Caco-2 (cell line): ENCODE data around the gene LMTK2. TPM values are rescaled to one million over a fixed set of nuclear protein-coding genes. Genes with fewer than 3 reads are reported as not detected.

Experiments
- BruUV-seq: library from RNA; stranded (reverse); fragments of 400-500 nt; replicated peaks from 2 replicates; lab custom pipeline; 2021; lab: Mats Ljungman, UMichigan
- CTCF ChIA-PET: fragments of 300-600 bp; sonication (Branson Sonifier 250); formaldehyde crosslinking; loops from one replicate; lab custom pipeline; 2022; ENCODE audit warnings: antibody characterized with exemption; lab: Charles Lee
- POLR2A ChIA-PET: fragments of 300-600 bp; sonication (Branson Sonifier 250); formaldehyde crosslinking; loops from one replicate; lab custom pipeline; 2022; ENCODE audit warnings: antibody characterized with exemption; lab: Charles Lee
- DNase-seq, 2 experiments: peaks; one replicate each; pipeline versions ENCODE4 v3.0.0 to v3.0.0-alpha.2; 2020 to 2022
- H3K27me3 ChIP-seq: replicated peaks from 2 replicates; pipeline ENCODE4 v1.6.0; 2011; ENCODE audit warnings: low read length; ENCODE audit not compliant: control insufficient read depth, insufficient read depth
- H3K36me3 ChIP-seq: 2 replicates; pipeline ENCODE4 v1.5.1; 2011; ENCODE audit warnings: low read length; ENCODE audit not compliant: control insufficient read depth, insufficient read depth
- H3K4me1 ChIP-seq: fragments of 250-450 bp; sonication (Bioruptor Pico); 2 replicates; pipeline ENCODE4 v1.5.1; 2020; ENCODE audit warnings: mild to moderate bottlenecking
- H3K4me3 ChIP-seq: 2 replicates; pipeline ENCODE4 v1.5.1; 2011; ENCODE audit warnings: low read depth, mild to moderate bottlenecking, control low read depth, low read length
- H3K9me3 ChIP-seq: fragments of 250-450 bp; sonication (Bioruptor Pico); 2 replicates; pipeline ENCODE4 v1.5.1; 2020; ENCODE audit warnings: mild to moderate bottlenecking, moderate library complexity
- H3K27ac Mint-ChIP-seq: one replicate; pipeline ENCODE4 v1.8.0; 2022; ENCODE audit warnings: mixed read lengths; ENCODE audit not compliant: unreplicated experiment
- H3K27me3 Mint-ChIP-seq: one replicate; pipeline ENCODE4 v1.8.0; 2022; ENCODE audit warnings: mixed read lengths; ENCODE audit not compliant: insufficient read depth, unreplicated experiment
- H3K36me3 Mint-ChIP-seq: one replicate; pipeline ENCODE4 v1.8.0; 2022; ENCODE audit warnings: mild to moderate bottlenecking, mixed read lengths; ENCODE audit not compliant: insufficient read depth, unreplicated experiment
- H3K4me1 Mint-ChIP-seq: one replicate; pipeline ENCODE4 v1.8.0; 2022; ENCODE audit warnings: low read depth, mixed read lengths; ENCODE audit not compliant: unreplicated experiment
- H3K4me3 Mint-ChIP-seq: one replicate; pipeline ENCODE4 v1.8.0; 2022; ENCODE audit warnings: mild to moderate bottlenecking, moderate library complexity, mixed read lengths; ENCODE audit not compliant: unreplicated experiment
- H3K9me3 Mint-ChIP-seq: one replicate; pipeline ENCODE4 v1.8.0; 2022; ENCODE audit warnings: mixed read lengths; ENCODE audit not compliant: unreplicated experiment
- CTCF ChIP-seq, 2 experiments: fragments of 200-600 bp in 1 of 2; IDR thresholded peaks; 1 replicate in 1 of 2; 2 replicates in 1 of 2; pipeline versions ENCODE4 v1.5.1 to v1.8.0; 2011 to 2022; ENCODE audit warnings: antibody characterized with exemption in 1 of 2, control low read depth in 1 of 2, inconsistent platforms in 1 of 2, low read depth in 1 of 2, low read length in 1 of 2, mild to moderate bottlenecking in 1 of 2, moderate library complexity in 1 of 2; ENCODE audit not compliant: insufficient read depth in 1 of 2, severe bottlenecking in 1 of 2, unreplicated experiment in 1 of 2
- intact Hi-C: fragments of 100-400 bp; cut with micrococcal nuclease; formaldehyde crosslinking; loops from one replicate; pipeline ENCODE4 v1.10.0; 2022; ENCODE audit not compliant: unreplicated experiment
- total RNA-seq: library from RNA; stranded (reverse); gene quantifications from 2 replicates; pipeline ENCODE4 v1.2.3, GENCODE V29; 2022

LMTK2 gene
- total RNA-seq, 1 experiment from 2014 or later = 21.9 TPM

GRCh38 chr7:98163704-98164494, 57.2 kb downstream of the LMTK2 start:
- H3K27ac Mint-ChIP-seq = no peak overlapping the region
- no peak overlapping the region for H3K4me3 Mint-ChIP-seq
- no peak for TF ChIP-seq CTCF (IDR thresholded peaks at IDR 0.05; ENCODE audit: insufficient read depth in 1 of 2, low read depth in 1 of 2, low read length in 1 of 2, severe bottlenecking in 1 of 2, unreplicated experiment in 1 of 2)
- H3K27me3 Mint-ChIP-seq = no peaks in the 10 kb centered on the region
- Histone ChIP-seq H3K27me3 (no peaks in the 10 kb centered on the region), H3K4me3 (no peak overlapping the region), H3K36me3 (no peaks in the 10 kb centered on the region), H3K4me1 (no peaks in the 10 kb centered on the region), H3K9me3 (no peaks in the 10 kb centered on the region)
- H3K4me1 Mint-ChIP-seq = peaks cover 6% of the 10 kb centered on the region
- DNase-seq = no peak
- BruUV-seq = no TSS peak
- POLR2A ChIA-PET = no interaction called here
- no peaks in the 10 kb centered on the region for H3K9me3 Mint-ChIP-seq
- H3K36me3 Mint-ChIP-seq = peaks cover 6% of the 10 kb centered on the region
- CTCF ChIA-PET = interaction anchor here (0.6 to 5.5 kb wide), 2 partner anchors 142 to 231 kb away, joined by 4 to 79 read pairs; no protein-coding TSS in a partner anchor
- intact Hi-C loops = no loop called here

- no TSS peak for BruUV-seq
- peak; percentile 77 to 80 for TF ChIP-seq CTCF (IDR thresholded peaks at IDR 0.05; ENCODE audit: insufficient read depth in 1 of 2, low read depth in 1 of 2, low read length in 1 of 2, severe bottlenecking in 1 of 2, unreplicated experiment in 1 of 2)
Measured at GRCh38 chr7:98165827-98166667, 59.4 kb downstream of the LMTK2 start.

GRCh38 chr7:98166668-98166970, 60.0 kb downstream of the LMTK2 start:
- Mint-ChIP-seq H3K4me3 (no peak overlapping the region), H3K27me3 (no peaks in the 10 kb centered on the region), H3K36me3 (peaks cover 10% of the 10 kb centered on the region), H3K27ac (no peak overlapping the region), H3K9me3 (no peaks in the 10 kb centered on the region), H3K4me1 (peaks cover 6% of the 10 kb centered on the region)
- CTCF ChIA-PET = interaction anchor here (1.0 to 5.5 kb wide), 5 partner anchors 22 to 144 kb away, joined by 3 to 79 read pairs (median 8); partner anchors contain the start of gene LMTK2
- Histone ChIP-seq H3K4me1 (no peaks in the 10 kb centered on the region), H3K9me3 (no peaks in the 10 kb centered on the region), H3K27me3 (no peaks in the 10 kb centered on the region), H3K36me3 (no peaks in the 10 kb centered on the region), H3K4me3 (no peak overlapping the region)
- TF ChIP-seq CTCF (IDR thresholded peaks at IDR 0.05; ENCODE audit: insufficient read depth in 1 of 2, low read depth in 1 of 2, low read length in 1 of 2, severe bottlenecking in 1 of 2, unreplicated experiment in 1 of 2) = no peak
- intact Hi-C loops = loop anchor here (5.0 kb wide), 1 partner anchor 294 kb away; the partner anchor contains the start of gene ASNS
- POLR2A ChIA-PET = no interaction called here
- DNase-seq = no peak
- BruUV-seq = no TSS peak

More at GRCh38 chr7:98165827-98166667, 59.4 kb downstream of the LMTK2 start:
- H3K4me1 Mint-ChIP-seq = peaks cover 6% of the 10 kb centered on the region
- no peak overlapping the region for H3K27ac Mint-ChIP-seq
- H3K36me3 Mint-ChIP-seq = peaks cover 6% of the 10 kb centered on the region
- intact Hi-C loops = loop anchor here (5.0 kb wide), 1 partner anchor 294 kb away; the partner anchor contains the start of gene ASNS
- Histone ChIP-seq H3K4me1 (no peaks in the 10 kb centered on the region), H3K36me3 (no peaks in the 10 kb centered on the region), H3K9me3 (no peaks in the 10 kb centered on the region), H3K4me3 (no peak overlapping the region), H3K27me3 (no peaks in the 10 kb centered on the region)
- peak; percentile 73 to 77 for DNase-seq
- no peaks in the 10 kb centered on the region for H3K9me3 Mint-ChIP-seq
- H3K27me3 Mint-ChIP-seq = no peaks in the 10 kb centered on the region
- CTCF ChIA-PET = interaction anchor here (0.6 to 5.5 kb wide), 7 partner anchors 17 to 293 kb away, joined by 3 to 79 read pairs (median 4); partner anchors contain the start of gene LMTK2
- H3K4me3 Mint-ChIP-seq = no peak overlapping the region
- POLR2A ChIA-PET = no interaction called here
